ENCODE measurements around the gene FAM186B.

The FAM186B gene

DNA sequence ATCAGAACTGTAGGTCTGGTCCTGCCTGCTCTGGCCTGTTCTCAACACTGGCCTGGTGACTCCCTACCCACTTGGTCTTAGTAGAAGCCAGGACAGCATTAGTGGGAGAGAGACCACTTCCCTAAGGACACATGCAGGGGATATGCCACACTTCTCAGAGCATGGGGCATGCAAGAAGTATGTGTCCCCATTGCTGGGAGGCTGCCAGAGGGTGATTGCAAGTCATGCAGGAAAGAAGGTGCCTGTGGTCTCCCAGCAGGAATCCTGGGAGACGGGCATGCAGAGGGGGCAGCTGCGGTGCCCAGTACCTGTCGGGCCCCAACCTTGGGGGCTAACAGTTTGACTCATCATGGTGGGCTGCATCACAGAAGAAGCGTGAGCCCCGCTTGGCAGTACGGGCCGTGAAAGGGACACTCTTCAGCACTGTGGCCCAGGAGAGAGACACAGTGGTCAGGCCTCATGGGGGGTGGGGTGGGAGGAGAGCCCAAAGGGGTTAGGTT is 40.9 kb upstream of the FAM186B start:
- Histone ChIP-seq H3K9me3 (ENCODE audit: control insufficient read depth, low read length) (no peaks in the 10 kb centered on the region), H3K27me3 (ENCODE audit: control insufficient read depth, insufficient read depth, low read length, poor library complexity, severe bottlenecking) (no peaks in the 10 kb centered on the region), H3K4me3 (ENCODE audit: insufficient read depth, low read depth, low read length) (no peak overlapping the region), H3K27ac (ENCODE audit: insufficient read depth, low read depth, low read length, poor library complexity, severe bottlenecking) (no peak overlapping the region), H3K4me1 (ENCODE audit: control insufficient read depth, insufficient read depth, low read length) (peaks cover 6% of the 10 kb centered on the region), H3K36me3 (ENCODE audit: control insufficient read depth, insufficient read depth, low read length) (peaks cover 46% of the 10 kb centered on the region)
- 97 to 98% methylated on average over 7 of the region's 7 CpGs for WGBS, 2 experiments

- Histone ChIP-seq H3K27ac (ENCODE audit: insufficient read depth, low read depth, low read length, poor library complexity, severe bottlenecking) (no peak overlapping the region), H3K36me3 (ENCODE audit: control insufficient read depth, insufficient read depth, low read length) (peaks cover 44% of the 10 kb centered on the region)
- 95 to 96% methylated on average over 6 of the region's 6 CpGs for WGBS, 2 experiments
Measured at GRCh38 chr12:49645146-49646039, 40.0 kb upstream of the FAM186B start.

GRCh38 chr12:49644620-49644994 is 39.2 kb upstream of the FAM186B start:
- Histone ChIP-seq H3K36me3 (ENCODE audit: control insufficient read depth, insufficient read depth, low read length) (peaks cover 38% of the 10 kb centered on the region), H3K9me3 (ENCODE audit: control insufficient read depth, low read length) (no peaks in the 10 kb centered on the region)
- 17 to 19% methylated on average over 1 of the region's 2 CpGs for WGBS, 2 experiments

More at GRCh38 chr12:49645146-49646039, 40.0 kb upstream of the FAM186B start:
- Histone ChIP-seq H3K4me3 (ENCODE audit: insufficient read depth, low read depth, low read length) (no peak overlapping the region), H3K9me3 (ENCODE audit: control insufficient read depth, low read length) (no peaks in the 10 kb centered on the region), H3K27me3 (ENCODE audit: control insufficient read depth, insufficient read depth, low read length, poor library complexity, severe bottlenecking) (no peaks in the 10 kb centered on the region), H3K4me1 (ENCODE audit: control insufficient read depth, insufficient read depth, low read length) (peaks cover 6% of the 10 kb centered on the region)

DNA sequence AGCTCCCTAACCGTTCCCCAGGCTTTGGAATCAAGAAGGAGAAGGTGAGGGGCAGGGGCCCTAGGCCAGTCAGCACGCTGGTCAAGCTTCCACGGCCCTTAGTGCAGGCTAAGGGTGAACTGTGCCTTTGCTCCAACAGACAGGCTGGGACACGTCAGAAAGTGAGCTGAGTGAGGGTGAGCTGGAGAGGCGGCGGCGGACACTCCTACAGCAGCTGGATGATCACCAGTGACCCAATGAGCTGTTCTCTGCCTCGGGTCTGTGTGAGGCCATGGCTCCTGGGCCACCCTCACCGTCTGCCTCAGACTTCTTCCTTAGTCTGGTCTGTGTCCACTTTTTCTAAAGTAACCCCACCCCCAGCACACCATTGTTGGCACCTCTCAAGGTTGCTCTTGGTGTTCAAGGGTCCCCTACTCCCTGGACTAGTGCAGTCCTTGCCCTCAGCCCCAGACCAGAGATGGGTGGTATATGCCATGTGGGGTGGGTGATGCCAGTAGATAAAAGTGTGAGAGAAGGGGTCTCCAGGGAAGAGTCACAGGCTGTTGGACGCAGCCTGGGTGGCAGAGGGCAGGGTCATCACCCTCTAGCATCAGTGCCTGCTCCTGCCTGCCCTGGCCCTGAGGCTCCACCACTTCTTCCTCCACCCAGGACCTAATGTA is 38.7 kb upstream of the FAM186B start:
- no peaks in the 10 kb centered on the region for H3K27me3 ChIP-seq (ENCODE audit: control insufficient read depth, insufficient read depth, low read length, poor library complexity, severe bottlenecking)
- WGBS, 2 experiments: 92 to 94% methylated on average over 10 of the region's 10 CpGs
- no peaks in the 10 kb centered on the region for H3K9me3 ChIP-seq (ENCODE audit: control insufficient read depth, low read length)
- H3K36me3 ChIP-seq (ENCODE audit: control insufficient read depth, insufficient read depth, low read length): peaks cover 36% of the 10 kb centered on the region
- H3K27ac ChIP-seq (ENCODE audit: insufficient read depth, low read depth, low read length, poor library complexity, severe bottlenecking): no peak overlapping the region
- H3K4me1 ChIP-seq (ENCODE audit: control insufficient read depth, insufficient read depth, low read length): peaks cover 6% of the 10 kb centered on the region
- no peak overlapping the region for H3K4me3 ChIP-seq (ENCODE audit: insufficient read depth, low read depth, low read length)

More at GRCh38 chr12:49644620-49644994, 39.2 kb upstream of the FAM186B start:
- H3K4me3 ChIP-seq (ENCODE audit: insufficient read depth, low read depth, low read length): no peak overlapping the region
- peaks cover 6% of the 10 kb centered on the region for H3K4me1 ChIP-seq (ENCODE audit: control insufficient read depth, insufficient read depth, low read length)
- H3K27me3 ChIP-seq (ENCODE audit: control insufficient read depth, insufficient read depth, low read length, poor library complexity, severe bottlenecking): no peaks in the 10 kb centered on the region
- no peak overlapping the region for H3K27ac ChIP-seq (ENCODE audit: insufficient read depth, low read depth, low read length, poor library complexity, severe bottlenecking)

GRCh38 chr12:49643135-49643534 is 37.7 kb upstream of the FAM186B start:
- Histone ChIP-seq H3K9me3 (ENCODE audit: control insufficient read depth, low read length) (no peaks in the 10 kb centered on the region), H3K36me3 (ENCODE audit: control insufficient read depth, insufficient read depth, low read length) (peaks cover 30% of the 10 kb centered on the region), H3K4me1 (ENCODE audit: control insufficient read depth, insufficient read depth, low read length) (peaks cover 6% of the 10 kb centered on the region), H3K4me3 (ENCODE audit: insufficient read depth, low read depth, low read length) (no peak overlapping the region), H3K27ac (ENCODE audit: insufficient read depth, low read depth, low read length, poor library complexity, severe bottlenecking) (no peak overlapping the region), H3K27me3 (ENCODE audit: control insufficient read depth, insufficient read depth, low read length, poor library complexity, severe bottlenecking) (no peaks in the 10 kb centered on the region)
- WGBS, 2 experiments: 95% methylated on average over 7 of the region's 7 CpGs

DNA sequence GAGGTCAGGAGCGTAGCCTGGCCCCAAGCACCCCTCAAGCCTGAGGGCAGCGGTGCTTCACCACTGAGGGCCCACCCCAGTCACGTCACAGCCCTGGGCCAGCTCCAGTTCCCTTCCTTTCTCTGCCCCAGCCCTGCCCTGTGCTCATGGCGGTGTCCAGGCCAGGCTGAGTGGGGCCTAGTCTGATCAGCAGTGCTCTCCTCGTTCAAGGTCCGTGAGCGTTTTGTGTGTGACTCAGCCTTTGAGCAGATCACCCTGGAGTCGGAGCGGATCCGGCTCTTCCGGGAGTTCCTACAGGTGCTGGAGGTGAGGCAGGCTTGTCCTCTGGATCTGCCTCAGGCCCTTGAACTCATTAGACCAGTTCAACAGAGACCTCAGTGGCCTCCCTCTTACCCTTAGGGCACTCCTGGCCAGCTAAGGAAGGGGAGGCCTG is 36.9 kb upstream of the FAM186B start:
- no peak overlapping the region for H3K27ac ChIP-seq (ENCODE audit: insufficient read depth, low read depth, low read length, poor library complexity, severe bottlenecking)
- no peaks in the 10 kb centered on the region for H3K9me3 ChIP-seq (ENCODE audit: control insufficient read depth, low read length)
- peaks cover 29% of the 10 kb centered on the region for H3K36me3 ChIP-seq (ENCODE audit: control insufficient read depth, insufficient read depth, low read length)
- peaks cover 8% of the 10 kb centered on the region for H3K4me1 ChIP-seq (ENCODE audit: control insufficient read depth, insufficient read depth, low read length)
- H3K4me3 ChIP-seq (ENCODE audit: insufficient read depth, low read depth, low read length): no peak overlapping the region
- H3K27me3 ChIP-seq (ENCODE audit: control insufficient read depth, insufficient read depth, low read length, poor library complexity, severe bottlenecking): no peaks in the 10 kb centered on the region
- WGBS, 2 experiments: 91 to 96% methylated on average over 11 of the region's 11 CpGs

- no peak overlapping the region for H3K4me3 ChIP-seq (ENCODE audit: insufficient read depth, low read depth, low read length)
- no peaks in the 10 kb centered on the region for H3K9me3 ChIP-seq (ENCODE audit: control insufficient read depth, low read length)
- H3K27ac ChIP-seq (ENCODE audit: insufficient read depth, low read depth, low read length, poor library complexity, severe bottlenecking): no peak overlapping the region
- no peaks in the 10 kb centered on the region for H3K27me3 ChIP-seq (ENCODE audit: control insufficient read depth, insufficient read depth, low read length, poor library complexity, severe bottlenecking)
- H3K36me3 ChIP-seq (ENCODE audit: control insufficient read depth, insufficient read depth, low read length): peaks cover 29% of the 10 kb centered on the region
- peaks cover 8% of the 10 kb centered on the region for H3K4me1 ChIP-seq (ENCODE audit: control insufficient read depth, insufficient read depth, low read length)
- 92 to 96% methylated on average over 17 of the region's 17 CpGs for WGBS, 2 experiments
Measured at GRCh38 chr12:49641748-49642369, 36.4 kb upstream of the FAM186B start.

- peak overlapping the region; percentile 20 for H3K27ac ChIP-seq (ENCODE audit: insufficient read depth, low read depth, low read length, poor library complexity, severe bottlenecking)
- WGBS, 2 experiments: 49 to 50% methylated on average over 7 to 9 of the region's 9 CpGs
Measured at GRCh38 chr12:49636979-49637755, 31.7 kb upstream of the FAM186B start.

GRCh38 chr12:49636574-49636973 is 31.1 kb upstream of the FAM186B start:
- H3K9me3 ChIP-seq (ENCODE audit: control insufficient read depth, low read length): no peaks in the 10 kb centered on the region
- H3K36me3 ChIP-seq (ENCODE audit: control insufficient read depth, insufficient read depth, low read length): peaks cover 3% of the 10 kb centered on the region
- H3K27ac ChIP-seq (ENCODE audit: insufficient read depth, low read depth, low read length, poor library complexity, severe bottlenecking): no peak overlapping the region
- H3K4me1 ChIP-seq (ENCODE audit: control insufficient read depth, insufficient read depth, low read length): peaks cover 9% of the 10 kb centered on the region
- H3K27me3 ChIP-seq (ENCODE audit: control insufficient read depth, insufficient read depth, low read length, poor library complexity, severe bottlenecking): no peaks in the 10 kb centered on the region
- 87 to 92% methylated on average over 13 of the region's 13 CpGs for WGBS, 2 experiments
- H3K4me3 ChIP-seq (ENCODE audit: insufficient read depth, low read depth, low read length): no peak overlapping the region

More at GRCh38 chr12:49636979-49637755, 31.7 kb upstream of the FAM186B start:
- no peak overlapping the region for H3K4me3 ChIP-seq (ENCODE audit: insufficient read depth, low read depth, low read length)
- peaks cover 9% of the 10 kb centered on the region for H3K4me1 ChIP-seq (ENCODE audit: control insufficient read depth, insufficient read depth, low read length)
- no peaks in the 10 kb centered on the region for H3K27me3 ChIP-seq (ENCODE audit: control insufficient read depth, insufficient read depth, low read length, poor library complexity, severe bottlenecking)
- H3K9me3 ChIP-seq (ENCODE audit: control insufficient read depth, low read length): no peaks in the 10 kb centered on the region
- H3K36me3 ChIP-seq (ENCODE audit: control insufficient read depth, insufficient read depth, low read length): peaks cover under 1% of the 10 kb centered on the region

All from ectodermal cell (in vitro differentiated cells).